ENCODE results near the gene TEAD1.

TEAD1 gene

GRCh38 chr11:12762278-12762677 is 88.1 kb downstream of the TEAD1 start:
- TF ChIP-seq CTCF (IDR thresholded peaks at IDR 0.05; ENCODE audit: insufficient read depth, low read depth, low read length, missing control alignments), result no peak
- no peak overlapping the region for H3K4me3 ChIP-seq (ENCODE audit: low read depth, low read length)
- no peak for DNase-seq (ENCODE audit: low read depth)

GRCh38 chr11:12762696-12763324 is 88.6 kb downstream of the TEAD1 start:
- H3K4me3 ChIP-seq (ENCODE audit: low read depth, low read length), result no peak overlapping the region
- TF ChIP-seq CTCF (IDR thresholded peaks at IDR 0.05; ENCODE audit: insufficient read depth, low read depth, low read length, missing control alignments), result no peak
- no peak for DNase-seq (ENCODE audit: low read depth)

- TF ChIP-seq CTCF (IDR thresholded peaks at IDR 0.05; ENCODE audit: insufficient read depth, low read depth, low read length, missing control alignments), result no peak
- H3K4me3 ChIP-seq (ENCODE audit: low read depth, low read length), result no peak overlapping the region
- DNase-seq (ENCODE audit: low read depth), result no peak
Measured at GRCh38 chr11:12764187-12764914, 90.1 kb downstream of the TEAD1 start.

- no peak for DNase-seq (ENCODE audit: low read depth)
- no peak overlapping the region for H3K4me3 ChIP-seq (ENCODE audit: low read depth, low read length)
- no peak for TF ChIP-seq CTCF (IDR thresholded peaks at IDR 0.05; ENCODE audit: insufficient read depth, low read depth, low read length, missing control alignments)
Measured at GRCh38 chr11:12765428-12765827, 91.2 kb downstream of the TEAD1 start.

GRCh38 chr11:12767027-12767426 is 92.8 kb downstream of the TEAD1 start:
- TF ChIP-seq CTCF (IDR thresholded peaks at IDR 0.05; ENCODE audit: insufficient read depth, low read depth, low read length, missing control alignments), result no peak
- no peak overlapping the region for H3K4me3 ChIP-seq (ENCODE audit: low read depth, low read length)

GRCh38 chr11:12767577-12767976 is 93.4 kb downstream of the TEAD1 start:
- no peak for TF ChIP-seq CTCF (IDR thresholded peaks at IDR 0.05; ENCODE audit: insufficient read depth, low read depth, low read length, missing control alignments)
- DNase-seq (ENCODE audit: low read depth), result no peak
- no peak overlapping the region for H3K4me3 ChIP-seq (ENCODE audit: low read depth, low read length)

More at GRCh38 chr11:12767027-12767426, 92.8 kb downstream of the TEAD1 start:
- no peak for DNase-seq (ENCODE audit: low read depth)

Data from GM12865 (cell line).